ENCODE measurements around the gene PLS3. TPM values are rescaled to one million over a fixed set of nuclear protein-coding genes. Genes with fewer than 3 reads are reported as not detected.
A peak's percentile ranks its signal among the peaks of the same experiment; 100 is the strongest.

Gene PLS3
- total RNA-seq, 4 donors from 2014 or later: 74.7 to 145 (median 136) TPM

DNA sequence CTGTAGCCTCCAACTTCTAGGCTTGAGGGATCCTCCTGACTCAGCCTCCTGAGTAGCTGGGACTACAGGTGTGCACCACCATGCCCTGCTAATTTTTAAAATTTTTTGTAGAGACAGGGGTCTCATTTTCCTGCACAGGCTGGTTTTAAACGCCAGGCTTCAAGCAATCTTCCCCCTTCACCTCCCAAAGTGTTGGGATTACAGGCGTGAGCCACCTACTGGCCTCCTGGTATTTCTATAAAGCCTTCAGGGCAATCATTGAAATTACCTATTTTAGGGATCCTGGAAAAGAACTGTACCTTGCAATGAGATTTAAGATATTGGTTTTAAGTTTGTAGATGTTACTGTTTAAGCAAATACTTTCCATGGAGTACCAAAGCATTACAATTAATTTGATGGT is 13.5 kb upstream of the PLS3 start:
- Histone ChIP-seq H3K9me3 (no peaks in the 10 kb centered on the region), H3K27ac (no peak overlapping the region), H3K27me3 (no peaks in the 10 kb centered on the region), H3K36me3 (no peaks in the 10 kb centered on the region), H3K4me3 (no peak overlapping the region), H3K4me1 (no peaks in the 10 kb centered on the region)
- TF ChIP-seq POLR2A (IDR thresholded peaks at IDR 0.05) (no peak), POLR2AphosphoS5 (IDR thresholded peaks at IDR 0.05) (no peak), EP300 (IDR thresholded peaks at IDR 0.05) (no peak)
- TF ChIP-seq, protein P1, sequence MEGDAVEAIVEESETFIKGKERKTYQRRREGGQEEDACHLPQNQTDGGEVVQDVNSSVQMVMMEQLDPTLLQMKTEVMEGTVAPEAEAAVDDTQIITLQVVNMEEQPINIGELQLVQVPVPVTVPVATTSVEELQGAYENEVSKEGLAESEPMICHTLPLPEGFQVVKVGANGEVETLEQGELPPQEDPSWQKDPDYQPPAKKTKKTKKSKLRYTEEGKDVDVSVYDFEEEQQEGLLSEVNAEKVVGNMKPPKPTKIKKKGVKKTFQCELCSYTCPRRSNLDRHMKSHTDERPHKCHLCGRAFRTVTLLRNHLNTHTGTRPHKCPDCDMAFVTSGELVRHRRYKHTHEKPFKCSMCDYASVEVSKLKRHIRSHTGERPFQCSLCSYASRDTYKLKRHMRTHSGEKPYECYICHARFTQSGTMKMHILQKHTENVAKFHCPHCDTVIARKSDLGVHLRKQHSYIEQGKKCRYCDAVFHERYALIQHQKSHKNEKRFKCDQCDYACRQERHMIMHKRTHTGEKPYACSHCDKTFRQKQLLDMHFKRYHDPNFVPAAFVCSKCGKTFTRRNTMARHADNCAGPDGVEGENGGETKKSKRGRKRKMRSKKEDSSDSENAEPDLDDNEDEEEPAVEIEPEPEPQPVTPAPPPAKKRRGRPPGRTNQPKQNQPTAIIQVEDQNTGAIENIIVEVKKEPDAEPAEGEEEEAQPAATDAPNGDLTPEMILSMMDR (IDR thresholded peaks at IDR 0.05): no peak
- 63% methylated on average over 2 of the region's 2 CpGs for WGBS
- no peak for DNase-seq (ENCODE audit: low spot score in 2 of 2)

DNA sequence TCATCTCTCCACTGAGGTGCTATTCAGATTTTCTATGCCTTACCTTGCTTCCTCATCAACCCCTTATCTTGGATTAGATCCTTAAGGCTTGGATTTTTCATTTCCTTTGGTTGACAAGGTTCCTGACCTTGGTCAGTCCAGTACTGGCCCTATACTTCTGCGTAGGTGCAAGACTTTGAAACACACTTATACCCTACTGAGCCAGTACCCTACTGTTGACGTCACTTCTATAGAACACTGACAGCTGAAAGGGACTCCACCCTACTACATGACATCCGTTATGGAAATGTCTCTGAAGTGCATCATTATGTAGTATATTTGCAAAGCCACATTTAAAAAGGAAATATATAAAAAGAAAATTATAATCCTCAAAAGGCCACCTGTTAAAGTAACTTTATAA is 12.0 kb upstream of the PLS3 start:
- Histone ChIP-seq H3K4me1 (no peaks in the 10 kb centered on the region), H3K36me3 (no peaks in the 10 kb centered on the region), H3K4me3 (no peak overlapping the region), H3K9me3 (no peaks in the 10 kb centered on the region), H3K27ac (no peak overlapping the region), H3K27me3 (no peaks in the 10 kb centered on the region)
- no peak for DNase-seq (ENCODE audit: low spot score in 2 of 2)
- WGBS: 51% methylated on average over 3 of the region's 3 CpGs
- TF ChIP-seq, protein P1 (IDR thresholded peaks at IDR 0.05): no peak
- TF ChIP-seq EP300 (IDR thresholded peaks at IDR 0.05) (no peak), POLR2AphosphoS5 (IDR thresholded peaks at IDR 0.05) (no peak), POLR2A (IDR thresholded peaks at IDR 0.05) (no peak)

DNA sequence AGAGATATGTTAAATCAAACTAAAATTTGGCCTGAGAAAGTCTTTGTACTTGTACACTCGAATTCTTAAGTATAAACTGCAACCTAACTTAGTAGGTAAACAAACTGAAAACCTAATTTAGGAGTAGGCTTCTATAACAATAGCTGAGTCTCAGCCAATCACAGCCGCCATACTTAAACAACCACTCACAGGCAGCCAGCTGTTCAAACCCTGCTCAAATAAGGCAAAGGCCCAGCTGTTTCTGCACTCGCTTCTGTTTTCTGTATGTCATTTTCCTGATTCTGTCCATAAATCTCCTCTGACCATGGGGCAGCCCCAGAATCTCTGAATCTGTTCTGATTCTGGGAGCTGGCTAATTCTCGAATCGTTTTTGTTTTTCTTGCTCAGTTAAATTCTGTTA is 7.8 kb upstream of the PLS3 start:
- no peak overlapping the region for H3K27ac ChIP-seq
- no peaks in the 10 kb centered on the region for H3K27me3 ChIP-seq
- DNase-seq (ENCODE audit: low spot score in 2 of 2): no peak
- 57% methylated on average over 5 of the region's 5 CpGs for WGBS
- no peak overlapping the region for H3K4me3 ChIP-seq
- TF ChIP-seq EP300 (IDR thresholded peaks at IDR 0.05) (no peak), POLR2A (IDR thresholded peaks at IDR 0.05) (no peak)
- TF ChIP-seq, protein P1 (IDR thresholded peaks at IDR 0.05): no peak
- H3K9me3 ChIP-seq: no peaks in the 10 kb centered on the region
- H3K4me1 ChIP-seq: no peaks in the 10 kb centered on the region
- H3K36me3 ChIP-seq: no peaks in the 10 kb centered on the region

DNA sequence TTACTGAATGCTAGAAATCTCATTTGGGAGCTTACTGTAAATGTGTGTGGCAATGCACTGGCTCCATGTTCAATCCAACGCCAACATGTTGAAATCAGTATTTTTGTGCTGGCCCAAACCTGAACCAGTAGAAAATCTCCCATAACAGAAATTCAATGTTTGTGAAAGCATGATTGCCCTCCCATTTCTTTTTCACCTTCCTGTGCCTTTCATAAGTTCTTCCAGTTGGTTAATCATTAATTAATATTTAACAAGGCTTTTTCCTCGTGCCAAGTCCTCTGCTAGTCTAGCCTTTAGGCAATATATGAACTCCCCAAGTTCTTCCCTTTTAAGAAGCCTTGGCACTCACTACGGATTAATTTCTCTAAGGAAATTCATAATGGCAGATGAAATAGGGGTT is 1.3 kb upstream of the PLS3 start:
- no peak for DNase-seq (ENCODE audit: low spot score in 2 of 2)
- Histone ChIP-seq H3K4me1 (peaks cover 9% of the 10 kb centered on the region), H3K9me3 (no peaks in the 10 kb centered on the region), H3K27ac (peak overlapping the region; percentile 92), H3K36me3 (no peaks in the 10 kb centered on the region), H3K4me3 (no peak overlapping the region), H3K27me3 (no peaks in the 10 kb centered on the region)
- TF ChIP-seq EP300 (IDR thresholded peaks at IDR 0.05) (no peak), POLR2AphosphoS5 (IDR thresholded peaks at IDR 0.05) (no peak), POLR2A (IDR thresholded peaks at IDR 0.05) (no peak)
- TF ChIP-seq, protein P1 (IDR thresholded peaks at IDR 0.05): no peak
- WGBS: 35% methylated on average over 3 of the region's 3 CpGs

DNA sequence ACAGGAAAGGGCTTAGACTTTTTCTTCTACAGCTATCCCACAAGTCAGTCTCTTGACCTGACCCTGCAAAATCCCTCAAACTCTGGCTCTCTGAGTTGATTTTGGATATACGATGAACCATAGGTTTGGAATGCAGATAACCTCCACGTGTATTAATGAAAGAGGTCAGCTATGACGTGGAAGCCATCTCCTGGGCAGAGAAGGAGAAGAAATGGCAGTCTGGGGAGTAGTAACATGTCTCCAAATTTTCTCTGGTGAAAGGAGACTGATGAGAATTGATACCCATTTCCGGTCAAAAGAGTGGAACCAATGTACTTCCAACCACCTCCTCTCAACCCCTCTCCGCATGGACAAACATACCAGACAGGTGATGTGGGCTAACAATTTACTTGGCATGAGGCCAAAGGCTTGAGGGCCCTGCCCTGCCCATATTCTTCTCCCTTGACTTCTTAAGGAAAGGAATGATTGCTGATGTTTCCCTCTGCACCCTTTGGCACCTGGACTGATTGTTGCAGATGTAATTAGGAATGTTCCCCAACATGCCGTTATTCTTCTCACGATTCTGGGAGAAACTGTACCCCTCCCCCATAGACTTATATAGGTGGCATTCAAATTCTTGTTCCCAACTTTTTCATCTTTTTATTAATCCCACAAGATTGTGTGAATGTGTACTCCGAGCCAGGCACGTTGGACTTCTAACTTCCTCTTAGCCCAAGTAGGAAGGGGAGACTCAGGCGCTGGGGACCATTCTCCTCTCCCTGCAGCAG is 580 bp upstream of the PLS3 start:
- Histone ChIP-seq H3K36me3 (no peaks in the 10 kb centered on the region), H3K9me3 (no peaks in the 10 kb centered on the region), H3K27me3 (no peaks in the 10 kb centered on the region), H3K4me3 (peak overlapping the region; percentile 62), H3K4me1 (peaks cover 10% of the 10 kb centered on the region), H3K27ac (peak overlapping the region; percentile 92)
- WGBS: 28% methylated on average over 10 of the region's 10 CpGs
- TF ChIP-seq EP300 (IDR thresholded peaks at IDR 0.05) (no peak), POLR2A (IDR thresholded peaks at IDR 0.05) (no peak), POLR2AphosphoS5 (IDR thresholded peaks at IDR 0.05) (no peak)
- TF ChIP-seq, protein P1 (IDR thresholded peaks at IDR 0.05): no peak
- no peak for DNase-seq (ENCODE audit: low spot score in 2 of 2)

All from suprapubic skin (tissue), 4 donors.